HepG2 (cell line): ENCODE results near the gene PRM3. TPM values are rescaled to one million over a fixed set of nuclear protein-coding genes. Genes with fewer than 3 reads are reported as not detected.

Experiments
- ATF1 ChIP-seq: IDR thresholded peaks from 2 replicates; pipeline ENCODE4 v1.6.1; 2016; ENCODE audit warnings: mild to moderate bottlenecking, control low read depth
- EED ChIP-seq: sonication (generic); formaldehyde crosslinking; IDR thresholded peaks from 2 replicates; pipeline ENCODE4 v1.5.0; 2020; ENCODE audit warnings: mild to moderate bottlenecking, missing genetic modification reagents
- GZF1 ChIP-seq: sonication (generic); formaldehyde crosslinking; IDR thresholded peaks from 2 replicates; pipeline ENCODE4 v1.5.1; 2020; ENCODE audit warnings: mild to moderate bottlenecking, missing genetic modification reagents
- HDAC1 ChIP-seq: sonication (generic); formaldehyde crosslinking; IDR thresholded peaks from 2 replicates; pipeline ENCODE4 v1.5.1; 2020; ENCODE audit warnings: mild to moderate bottlenecking, missing genetic modification reagents
- HDAC2 ChIP-seq: sonication (generic); formaldehyde crosslinking; IDR thresholded peaks from 2 replicates; pipeline ENCODE4 v1.4.0; 2020; ENCODE audit warnings: missing genetic modification reagents
- KDM6A ChIP-seq: IDR thresholded peaks from 2 replicates; pipeline ENCODE4 v1.6.1; 2016; ENCODE audit warnings: low read depth
- MAZ ChIP-seq, 2 experiments: sonication (generic) in 1 of 2; formaldehyde crosslinking in 1 of 2; IDR thresholded peaks; 2 replicates each; pipeline versions ENCODE4 v1.5.0 to v1.6.1; 2012 to 2020; ENCODE audit warnings: low read depth in 2 of 2, mild to moderate bottlenecking in 2 of 2, borderline replicate concordance in 1 of 2, improper control_type of control experiment in 1 of 2, low read length in 1 of 2, missing genetic modification reagents in 1 of 2, moderate library complexity in 1 of 2
- NFYB ChIP-seq: sonication (generic); formaldehyde crosslinking; IDR thresholded peaks from 2 replicates; pipeline ENCODE4 v1.4.0; 2020; ENCODE audit warnings: missing genetic modification reagents
- NR2F2 ChIP-seq: IDR thresholded peaks from 2 replicates; pipeline ENCODE4 v1.6.1; 2012; ENCODE audit warnings: low read depth, inconsistent platforms, borderline replicate concordance
- NRL ChIP-seq: sonication (generic); formaldehyde crosslinking; IDR thresholded peaks from 2 replicates; pipeline ENCODE4 v1.5.0; 2020; ENCODE audit warnings: missing genetic modification reagents, mild to moderate bottlenecking, moderate library complexity, borderline replicate concordance
- STAT5B ChIP-seq: sonication (generic); formaldehyde crosslinking; IDR thresholded peaks from 2 replicates; pipeline ENCODE4 v1.4.0; 2020; ENCODE audit warnings: missing genetic modification reagents
- TIGD3 ChIP-seq: sonication (generic); formaldehyde crosslinking; IDR thresholded peaks from 2 replicates; pipeline ENCODE4 v1.5.1; 2020; ENCODE audit warnings: mild to moderate bottlenecking, missing genetic modification reagents, borderline replicate concordance
- ZNF460 ChIP-seq: sonication (generic); formaldehyde crosslinking; IDR thresholded peaks from 2 replicates; pipeline ENCODE4 v1.5.1; 2020; ENCODE audit warnings: missing genetic modification reagents, mild to moderate bottlenecking, borderline replicate concordance
- ZNF660 ChIP-seq: sonication (generic); formaldehyde crosslinking; IDR thresholded peaks from 2 replicates; pipeline ENCODE4 v1.5.1; 2020; ENCODE audit warnings: mild to moderate bottlenecking, low read depth, missing genetic modification reagents, borderline replicate concordance
- ZNF724P ChIP-seq: sonication (generic); formaldehyde crosslinking; IDR thresholded peaks from 2 replicates; pipeline ENCODE4 v1.8.0; 2022; ENCODE audit warnings: missing genetic modification reagents, borderline replicate concordance
- ZNF746 ChIP-seq: sonication (generic); formaldehyde crosslinking; IDR thresholded peaks from 2 replicates; pipeline ENCODE4 v1.8.0; 2022; ENCODE audit warnings: mild to moderate bottlenecking, missing genetic modification reagents
- ZUFSP ChIP-seq: sonication (generic); formaldehyde crosslinking; IDR thresholded peaks from 2 replicates; pipeline ENCODE4 v1.9.0; 2021; ENCODE audit warnings: missing genetic modification reagents, mild to moderate bottlenecking, borderline replicate concordance
- polyA plus RNA-seq, 8 experiments: library from polyadenylated mRNA; depleted of rRNA in 3 of 8; stranded (reverse) in 7 of 8; unstranded in 1 of 8; fragments of >200 nt; fragmentation: Illumina TruSeq in 4 of 8; extraction: Trizol in 4 of 8; gene quantifications; 2 replicates each; pipeline versions ENCODE4 v1.2.1 to v1.2.3, GENCODE V29; 2011 to 2016; ENCODE audit warnings: low read depth in 4 of 8, missing spikeins in 1 of 8, mixed read lengths in 1 of 8; ENCODE audit not compliant: insufficient read depth in 1 of 8
- total RNA-seq, 5 experiments: library from RNA; depleted of rRNA; stranded (reverse); fragments of >200 nt; fragmentation: Illumina TruSeq; extraction: Trizol; gene quantifications; 2 replicates each; pipeline ENCODE4 v1.2.3, GENCODE V29; 2016; ENCODE audit warnings: low read depth in 1 of 5
- TF ChIP-seq, protein P1 (sequence below): sonication (generic); formaldehyde crosslinking; IDR thresholded peaks from 2 replicates; pipeline ENCODE4 v1.4.0; 2020; ENCODE audit warnings: mild to moderate bottlenecking, missing genetic modification reagents
- TF ChIP-seq, protein P2 (sequence below): sonication (generic); formaldehyde crosslinking; conservative IDR thresholded peaks from 2 replicates; pipeline ENCODE4 v1.8.0; 2022; ENCODE audit warnings: mild to moderate bottlenecking, moderate library complexity, missing genetic modification reagents

PRM3 gene
- total and polyA plus RNA-seq, 2 of the 13 experiments (the other 11 are each of a cell fraction or from before 2014, with no cell fraction given): not detected

GRCh38 chr16:11306997-11307638, 33.7 kb upstream of the PRM3 start (continued):
- TF ChIP-seq MAZ (IDR thresholded peaks at IDR 0.05; ENCODE audit: borderline replicate concordance, low read depth, low read length) (no peak; the same call in 1 of the 2 replicates), MAZ (CRISPR knock-in tag; IDR thresholded peaks at IDR 0.05; ENCODE audit: low read depth) (0 out of 2 replicates have a peak, but pooled peaks have one; percentile 77), ZNF460 (peak; percentile 56; the same call in 1 of the 2 replicates), GZF1 (CRISPR knock-in tag) (no peak), ZNF746 (CRISPR knock-in tag) (no peak; the same call in 1 of the 2 replicates), KDM6A (CRISPR knock-in tag) (peak; percentile 57; the same call in 1 of the 2 replicates), TIGD3 (peak; percentile 11; the same call in 1 of the 2 replicates), ATF1 (CRISPR knock-in tag) (no peak; the same call in 1 of the 2 replicates), HDAC2 (CRISPR knock-in tag) (peak; percentile 73; the same call in 1 of the 2 replicates), ZUFSP (CRISPR knock-in tag) (no peak), NFYB (CRISPR knock-in tag) (peak; percentile 31; the same call in 1 of the 2 replicates), ZNF660 (CRISPR knock-in tag) (no peak), EED (CRISPR knock-in tag) (no peak), NR2F2 (peak; percentile 70; the same call in 1 of the 2 replicates), ZNF724P (CRISPR knock-in tag) (no peak), NRL (CRISPR knock-in tag) (no peak), STAT5B (CRISPR knock-in tag) (no peak), HDAC1 (CRISPR knock-in tag) (peak; percentile 86; the same call in 1 of the 2 replicates)
- TF ChIP-seq, protein P1, sequence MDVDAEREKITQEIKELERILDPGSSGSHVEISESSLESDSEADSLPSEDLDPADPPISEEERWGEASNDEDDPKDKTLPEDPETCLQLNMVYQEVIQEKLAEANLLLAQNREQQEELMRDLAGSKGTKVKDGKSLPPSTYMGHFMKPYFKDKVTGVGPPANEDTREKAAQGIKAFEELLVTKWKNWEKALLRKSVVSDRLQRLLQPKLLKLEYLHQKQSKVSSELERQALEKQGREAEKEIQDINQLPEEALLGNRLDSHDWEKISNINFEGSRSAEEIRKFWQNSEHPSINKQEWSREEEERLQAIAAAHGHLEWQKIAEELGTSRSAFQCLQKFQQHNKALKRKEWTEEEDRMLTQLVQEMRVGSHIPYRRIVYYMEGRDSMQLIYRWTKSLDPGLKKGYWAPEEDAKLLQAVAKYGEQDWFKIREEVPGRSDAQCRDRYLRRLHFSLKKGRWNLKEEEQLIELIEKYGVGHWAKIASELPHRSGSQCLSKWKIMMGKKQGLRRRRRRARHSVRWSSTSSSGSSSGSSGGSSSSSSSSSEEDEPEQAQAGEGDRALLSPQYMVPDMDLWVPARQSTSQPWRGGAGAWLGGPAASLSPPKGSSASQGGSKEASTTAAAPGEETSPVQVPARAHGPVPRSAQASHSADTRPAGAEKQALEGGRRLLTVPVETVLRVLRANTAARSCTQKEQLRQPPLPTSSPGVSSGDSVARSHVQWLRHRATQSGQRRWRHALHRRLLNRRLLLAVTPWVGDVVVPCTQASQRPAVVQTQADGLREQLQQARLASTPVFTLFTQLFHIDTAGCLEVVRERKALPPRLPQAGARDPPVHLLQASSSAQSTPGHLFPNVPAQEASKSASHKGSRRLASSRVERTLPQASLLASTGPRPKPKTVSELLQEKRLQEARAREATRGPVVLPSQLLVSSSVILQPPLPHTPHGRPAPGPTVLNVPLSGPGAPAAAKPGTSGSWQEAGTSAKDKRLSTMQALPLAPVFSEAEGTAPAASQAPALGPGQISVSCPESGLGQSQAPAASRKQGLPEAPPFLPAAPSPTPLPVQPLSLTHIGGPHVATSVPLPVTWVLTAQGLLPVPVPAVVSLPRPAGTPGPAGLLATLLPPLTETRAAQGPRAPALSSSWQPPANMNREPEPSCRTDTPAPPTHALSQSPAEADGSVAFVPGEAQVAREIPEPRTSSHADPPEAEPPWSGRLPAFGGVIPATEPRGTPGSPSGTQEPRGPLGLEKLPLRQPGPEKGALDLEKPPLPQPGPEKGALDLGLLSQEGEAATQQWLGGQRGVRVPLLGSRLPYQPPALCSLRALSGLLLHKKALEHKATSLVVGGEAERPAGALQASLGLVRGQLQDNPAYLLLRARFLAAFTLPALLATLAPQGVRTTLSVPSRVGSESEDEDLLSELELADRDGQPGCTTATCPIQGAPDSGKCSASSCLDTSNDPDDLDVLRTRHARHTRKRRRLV (CRISPR knock-in tag): 0 out of 2 replicates have a peak, but pooled peaks have one; percentile 71
- TF ChIP-seq, protein P2, sequence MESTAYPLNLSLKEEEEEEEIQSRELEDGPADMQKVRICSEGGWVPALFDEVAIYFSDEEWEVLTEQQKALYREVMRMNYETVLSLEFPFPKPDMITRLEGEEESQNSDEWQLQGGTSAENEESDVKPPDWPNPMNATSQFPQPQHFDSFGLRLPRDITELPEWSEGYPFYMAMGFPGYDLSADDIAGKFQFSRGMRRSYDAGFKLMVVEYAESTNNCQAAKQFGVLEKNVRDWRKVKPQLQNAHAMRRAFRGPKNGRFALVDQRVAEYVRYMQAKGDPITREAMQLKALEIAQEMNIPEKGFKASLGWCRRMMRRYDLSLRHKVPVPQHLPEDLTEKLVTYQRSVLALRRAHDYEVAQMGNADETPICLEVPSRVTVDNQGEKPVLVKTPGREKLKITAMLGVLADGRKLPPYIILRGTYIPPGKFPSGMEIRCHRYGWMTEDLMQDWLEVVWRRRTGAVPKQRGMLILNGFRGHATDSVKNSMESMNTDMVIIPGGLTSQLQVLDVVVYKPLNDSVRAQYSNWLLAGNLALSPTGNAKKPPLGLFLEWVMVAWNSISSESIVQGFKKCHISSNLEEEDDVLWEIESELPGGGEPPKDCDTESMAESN (CRISPR knock-in tag): 0 out of 2 replicates have a peak, but pooled peaks have one; percentile 29
